HL-60/S4 (cell line): ENCODE measurements around the gene RIMS4.

Experiments
- in situ Hi-C: fragments of 300-500 bp; cut with MboI; formaldehyde crosslinking; loops from 2 replicates; pipeline ENCODE4 v1.14.3; 2022; ENCODE audit warnings: low sequenced_read_pairs

The RIMS4 gene

GRCh38 chr20:44723798-44724362 is 86.5 kb downstream of the RIMS4 start:
- in situ Hi-C loops = no loop called here

- in situ Hi-C loops = no loop called here
Observed at GRCh38 chr20:44723391-44723790, 87.0 kb downstream of the RIMS4 start.

DNA sequence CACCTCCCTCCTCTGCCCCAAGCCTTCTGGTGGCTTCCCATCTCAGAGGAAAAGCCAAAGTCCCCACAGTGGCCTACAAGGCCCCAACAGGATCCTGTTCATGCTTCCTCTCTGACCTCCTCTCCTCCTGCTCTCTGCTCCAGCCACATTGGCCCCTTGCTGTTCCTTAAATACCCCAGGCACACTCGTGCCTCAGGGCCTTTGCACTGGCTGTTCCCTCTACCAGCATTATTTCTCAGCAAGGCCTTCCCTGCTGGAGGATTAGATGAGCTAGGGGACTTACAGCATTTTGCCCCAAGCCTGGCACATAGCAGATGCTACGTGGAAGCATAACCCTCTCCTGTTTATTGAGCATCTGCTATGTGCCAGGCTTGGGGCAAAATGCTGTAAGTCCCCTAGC is 87.4 kb downstream of the RIMS4 start:
- in situ Hi-C loops = no loop called here

DNA sequence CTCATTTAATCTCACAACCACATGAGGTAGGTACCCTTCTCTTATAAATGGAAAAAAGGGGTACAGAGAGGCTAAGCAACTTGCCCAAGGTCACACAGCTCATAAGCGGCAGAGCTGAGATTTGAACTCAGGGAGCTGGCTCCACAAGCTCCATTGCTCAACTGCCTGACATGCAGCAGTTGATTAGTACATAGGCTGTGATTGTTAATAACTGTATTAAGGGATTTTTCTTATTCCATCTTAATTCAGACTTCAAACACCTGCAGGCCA is 88.6 kb downstream of the RIMS4 start:
- in situ Hi-C loops = no loop called here

GRCh38 chr20:44720997-44721784 is 89.2 kb downstream of the RIMS4 start:
- in situ Hi-C loops = no loop called here

DNA sequence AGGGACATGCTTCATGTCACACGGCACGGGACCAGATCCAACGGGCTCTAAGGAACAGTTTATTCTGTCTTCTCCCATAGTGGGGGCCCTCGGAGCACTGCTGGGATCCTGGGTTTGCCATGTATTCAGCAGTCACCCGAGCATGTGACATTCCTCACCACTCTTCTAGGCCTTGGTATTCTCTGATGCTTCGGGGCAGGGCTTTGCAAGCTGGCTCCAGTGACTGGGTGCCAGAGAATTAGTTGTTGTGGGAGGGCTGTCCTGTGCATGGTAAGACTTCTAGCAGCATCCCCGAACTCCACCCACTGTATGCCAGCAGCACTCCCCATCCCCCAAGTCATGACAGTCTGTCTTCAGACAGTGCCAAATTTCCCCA is 89.7 kb downstream of the RIMS4 start:
- in situ Hi-C loops = no loop called here

GRCh38 chr20:44719841-44720240 is 90.5 kb downstream of the RIMS4 start:
- in situ Hi-C loops = no loop called here

- in situ Hi-C loops = no loop called here
Observed at GRCh38 chr20:44717986-44718385, 92.4 kb downstream of the RIMS4 start.

- in situ Hi-C loops = no loop called here
Observed at GRCh38 chr20:44716309-44717106, 93.8 kb downstream of the RIMS4 start.

DNA sequence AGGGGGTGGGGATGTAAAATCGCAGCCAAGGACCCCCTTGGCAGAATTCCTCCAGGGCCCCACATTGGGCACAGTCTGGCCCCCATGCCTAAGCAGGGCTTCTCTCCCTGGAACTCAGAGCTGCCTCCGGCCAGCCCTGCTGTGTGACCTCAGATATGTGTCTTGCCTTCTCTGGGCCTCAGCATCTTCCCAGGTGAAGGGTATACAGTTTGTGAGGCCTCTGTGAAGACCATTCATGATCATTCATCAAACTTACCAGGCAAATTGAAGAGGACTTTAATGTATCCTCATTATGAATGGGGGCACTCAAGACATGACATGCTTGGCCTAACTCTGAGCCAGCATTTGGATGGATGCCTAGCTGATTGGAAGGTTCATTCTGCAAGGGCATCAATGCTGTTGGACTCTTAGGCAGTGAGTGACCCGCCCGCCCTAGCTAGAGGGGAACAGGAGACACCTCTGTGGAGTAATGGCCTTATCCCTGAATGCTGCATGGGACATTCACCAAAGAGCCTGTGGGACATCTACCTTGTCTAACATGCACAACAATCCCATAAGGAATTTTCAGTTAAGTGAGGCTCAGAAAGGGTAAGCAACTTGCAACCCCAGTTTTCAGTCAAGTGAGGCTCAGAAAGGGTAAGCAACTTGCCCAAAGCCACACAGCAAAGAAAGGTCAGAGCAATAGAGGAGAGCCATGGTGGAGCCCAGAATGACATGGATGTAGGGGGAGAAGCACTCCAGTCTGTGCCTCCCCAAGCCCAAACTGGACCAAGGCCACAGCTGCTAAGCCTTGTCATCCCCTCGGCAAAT is 94.6 kb downstream of the RIMS4 start:
- in situ Hi-C loops = no loop called here

- in situ Hi-C loops = loop anchor here (5.0 kb wide), 1 partner anchor 53 kb away; no protein-coding TSS in a partner anchor
Observed at GRCh38 chr20:44714701-44715498, 95.4 kb downstream of the RIMS4 start, which contains the start of gene CCN5. CCN5 (plus strand) TSS chr20:44715369; CDS start chr20:44715391, 22 bp downstream.

DNA sequence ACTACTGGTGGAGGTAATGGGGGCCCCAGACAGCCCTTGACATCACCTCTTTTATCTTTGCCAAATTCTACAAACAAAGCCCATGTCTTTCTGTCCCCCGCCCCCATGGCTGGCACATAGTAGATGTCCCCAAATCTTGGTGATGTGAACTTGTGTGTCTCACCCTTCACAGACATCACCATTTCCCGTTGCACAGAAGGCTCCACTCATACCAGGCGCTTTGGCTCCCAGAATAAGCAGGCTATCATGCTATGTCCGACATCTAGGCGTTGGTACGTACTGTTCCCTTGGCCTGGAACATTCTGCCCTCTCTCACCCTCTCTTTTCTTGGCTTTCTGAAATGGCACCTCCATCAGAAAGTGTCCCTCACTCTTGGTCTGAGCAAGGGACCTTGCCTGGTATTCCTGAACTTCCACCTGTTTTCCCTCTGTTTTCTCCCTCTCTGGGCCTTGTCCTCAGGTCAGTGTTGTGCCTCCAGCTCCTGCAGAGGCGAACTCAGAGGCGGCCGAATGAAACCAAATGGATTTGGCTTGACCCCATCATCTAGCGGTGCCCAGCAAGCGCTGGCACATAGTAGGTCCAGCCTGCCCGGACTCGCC is 96.1 kb downstream of the RIMS4 start:
- in situ Hi-C loops = loop anchor here (5.0 kb wide), 1 partner anchor 52 kb away; no protein-coding TSS in a partner anchor

DNA sequence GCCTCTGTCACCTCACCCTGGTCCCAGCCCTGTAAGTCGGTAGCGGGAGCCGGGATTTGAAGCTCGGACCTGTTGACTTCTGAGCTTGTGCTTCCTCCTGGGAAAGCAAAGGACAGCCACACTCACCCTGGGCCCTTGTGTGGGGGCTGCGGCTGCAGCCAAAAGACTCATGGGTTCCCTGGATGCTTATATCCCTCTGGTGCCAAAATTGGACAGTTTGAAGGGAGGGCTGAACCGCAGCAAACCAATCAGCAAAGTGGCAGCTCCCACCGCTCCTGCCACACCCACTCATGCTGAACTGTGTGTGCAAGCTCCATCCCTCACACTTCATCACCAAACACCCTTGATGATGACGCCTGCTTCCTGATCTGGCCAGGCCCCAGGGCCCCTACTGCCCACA is 99.1 kb downstream of the RIMS4 start:
- in situ Hi-C loops = loop anchor here (5.0 kb wide), 1 partner anchor 49 kb away; no protein-coding TSS in a partner anchor

- in situ Hi-C loops = loop anchor here (5.0 kb wide), 1 partner anchor 47 kb away; no protein-coding TSS in a partner anchor
Observed at GRCh38 chr20:44709797-44710196, 100.5 kb downstream of the RIMS4 start.

DNA sequence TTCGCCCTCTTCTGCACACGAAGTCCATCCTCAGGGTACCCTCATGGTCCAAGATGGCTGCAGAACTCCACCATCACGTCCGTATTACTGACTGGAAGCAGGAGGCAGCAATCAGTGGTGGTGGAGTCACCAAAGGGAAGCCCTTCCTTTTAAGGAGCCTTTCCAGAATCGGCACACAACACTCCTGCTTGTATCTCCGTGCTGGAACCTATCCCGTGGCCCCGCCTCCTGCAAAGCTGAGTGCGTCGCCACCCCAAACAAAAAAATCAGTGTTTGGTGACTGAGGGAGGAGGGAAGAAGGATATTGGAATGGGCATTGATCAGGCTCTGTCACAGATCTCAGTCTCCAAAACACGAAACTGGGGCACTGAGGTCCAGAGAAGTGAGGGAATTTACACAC is 101.0 kb downstream of the RIMS4 start:
- in situ Hi-C loops = no loop called here

DNA sequence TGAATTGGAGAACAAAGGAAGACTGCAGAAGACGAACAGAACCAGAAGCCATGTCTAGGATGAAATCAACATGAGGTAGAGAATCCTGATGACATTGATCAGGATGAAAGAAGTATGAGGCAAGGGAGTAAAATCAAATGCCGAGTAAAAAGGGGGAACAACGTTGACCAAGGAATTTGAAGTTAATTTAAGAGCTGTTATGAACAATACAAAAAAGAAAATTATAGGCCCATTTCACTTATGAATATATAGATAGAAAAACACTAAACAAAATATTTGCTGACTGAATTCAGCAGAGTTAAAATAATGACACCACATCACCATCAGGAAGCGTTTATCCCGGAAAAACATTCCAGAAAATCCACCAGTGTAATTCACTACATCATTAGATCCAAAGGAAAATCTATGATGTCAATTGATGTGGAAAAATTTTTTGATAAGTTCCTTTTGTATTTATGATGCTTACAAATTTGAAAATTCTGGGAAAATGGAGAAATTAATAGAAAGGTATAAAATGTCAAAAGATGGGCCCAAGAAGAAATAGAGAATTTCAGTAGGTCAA is 103.2 kb downstream of the RIMS4 start:
- in situ Hi-C loops = no loop called here

DNA sequence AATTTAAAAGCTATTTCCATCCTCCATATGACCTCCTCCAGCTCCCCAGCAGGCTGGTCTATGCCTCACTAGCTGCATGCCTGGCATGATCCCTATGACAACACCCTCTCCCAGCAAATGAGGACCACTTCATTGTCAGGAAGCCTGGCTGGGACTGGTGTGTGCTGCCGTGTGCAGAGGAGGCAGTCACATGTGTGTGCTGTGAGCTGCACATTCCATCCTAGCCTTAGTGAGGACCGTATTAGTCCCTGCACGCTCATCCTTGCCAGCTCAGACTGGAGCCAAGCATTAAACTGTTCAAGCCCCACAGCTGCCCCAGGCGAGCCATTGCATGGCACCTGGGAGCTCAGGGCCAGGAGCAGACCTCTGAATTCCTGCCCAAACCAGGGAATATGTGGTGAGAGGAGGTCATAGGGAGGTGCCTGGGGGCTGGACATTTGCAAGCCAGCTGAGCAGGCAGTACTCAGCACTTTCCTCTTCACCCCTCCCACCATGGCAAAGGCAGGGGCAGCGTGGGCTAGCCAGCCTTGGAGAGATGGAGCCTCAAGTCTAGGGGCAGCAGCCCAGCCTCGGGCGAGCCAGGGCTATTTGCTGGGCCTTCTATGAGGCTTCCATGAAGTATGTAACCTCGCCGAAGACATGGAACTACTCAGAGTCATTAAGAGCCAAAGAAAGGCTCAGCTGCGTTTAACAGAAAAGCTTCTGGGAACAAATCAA is 103.9 kb downstream of the RIMS4 start:
- in situ Hi-C loops = no loop called here

DNA sequence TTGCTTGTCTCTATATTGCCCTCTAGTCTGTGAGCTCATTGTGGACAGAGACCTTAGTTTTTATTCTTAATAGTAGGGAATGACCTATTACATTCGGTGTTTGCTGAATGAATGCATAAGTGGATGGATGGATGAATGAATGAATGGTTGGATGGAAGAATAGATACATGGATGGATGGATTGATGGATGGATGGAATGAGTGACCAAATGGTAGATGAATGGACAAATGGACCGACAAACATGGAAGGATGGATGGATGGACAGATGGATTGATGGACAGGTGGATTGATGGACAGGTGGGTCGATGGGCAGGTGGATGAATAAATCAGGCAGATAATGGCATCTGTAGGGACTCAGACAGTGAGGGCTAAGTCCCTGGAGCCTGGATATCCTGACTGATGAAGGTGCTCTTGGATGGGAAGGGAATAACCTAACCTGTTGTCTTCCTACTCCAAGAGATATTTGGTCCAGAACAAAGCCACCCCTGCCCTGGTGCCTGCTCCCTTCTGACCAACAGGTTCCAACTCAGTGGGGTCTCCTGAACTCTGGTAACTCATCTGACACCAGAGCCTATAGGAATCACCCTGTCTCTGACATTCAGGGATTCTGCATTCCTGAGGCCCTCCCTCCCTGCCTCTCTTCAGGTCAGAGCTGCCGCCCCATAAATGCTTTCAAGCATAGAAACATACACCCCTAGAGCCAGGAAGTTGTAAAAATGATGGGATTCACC is 104.8 kb downstream of the RIMS4 start:
- in situ Hi-C loops = no loop called here
